ENCODE results near the gene FOS. TPM values are rescaled to one million over a fixed set of nuclear protein-coding genes. Genes with fewer than 3 reads are reported as not detected.

FOS gene
- total and polyA plus RNA-seq, 2 of the 8 experiments (the other 6 are each of a cell fraction or from before 2014, with no cell fraction given) = 50.2 to 51.8 TPM

GRCh38 chr14:75267141-75267721 is 11.4 kb upstream of the FOS start (continued):
- TF ChIP-seq CHD7 (IDR thresholded peaks at IDR 0.05; ENCODE audit: insufficient replicate concordance, low read length) = no peak
- TF ChIP-seq E2F6 (IDR thresholded peaks at IDR 0.05) = no peak
- no peak for TF ChIP-seq GABPA (IDR thresholded peaks at IDR 0.05; ENCODE audit: borderline replicate concordance, insufficient read depth, low read length)
- no peak for TF ChIP-seq CHD2 (IDR thresholded peaks at IDR 0.05; ENCODE audit: low read length)
- no peak for TF ChIP-seq GTF2F1 (IDR thresholded peaks at IDR 0.05; ENCODE audit: borderline replicate concordance, low read depth, low read length)
- no peak for TF ChIP-seq CTCF (IDR thresholded peaks at IDR 0.05; ENCODE audit: control extremely low read depth in 1 of 3, insufficient read depth in 1 of 3, low read depth in 1 of 3, low read length in 3 of 3)
- no peak for TF ChIP-seq CBX8 (IDR thresholded peaks at IDR 0.05; ENCODE audit: borderline replicate concordance, low read depth, low read length)
